ENCODE measurements around the gene PGLYRP2. TPM values are rescaled to one million over a fixed set of nuclear protein-coding genes. Genes with fewer than 3 reads are reported as not detected.

PGLYRP2 gene
- total RNA-seq, 4 donors from 2014 or later = not detected

DNA sequence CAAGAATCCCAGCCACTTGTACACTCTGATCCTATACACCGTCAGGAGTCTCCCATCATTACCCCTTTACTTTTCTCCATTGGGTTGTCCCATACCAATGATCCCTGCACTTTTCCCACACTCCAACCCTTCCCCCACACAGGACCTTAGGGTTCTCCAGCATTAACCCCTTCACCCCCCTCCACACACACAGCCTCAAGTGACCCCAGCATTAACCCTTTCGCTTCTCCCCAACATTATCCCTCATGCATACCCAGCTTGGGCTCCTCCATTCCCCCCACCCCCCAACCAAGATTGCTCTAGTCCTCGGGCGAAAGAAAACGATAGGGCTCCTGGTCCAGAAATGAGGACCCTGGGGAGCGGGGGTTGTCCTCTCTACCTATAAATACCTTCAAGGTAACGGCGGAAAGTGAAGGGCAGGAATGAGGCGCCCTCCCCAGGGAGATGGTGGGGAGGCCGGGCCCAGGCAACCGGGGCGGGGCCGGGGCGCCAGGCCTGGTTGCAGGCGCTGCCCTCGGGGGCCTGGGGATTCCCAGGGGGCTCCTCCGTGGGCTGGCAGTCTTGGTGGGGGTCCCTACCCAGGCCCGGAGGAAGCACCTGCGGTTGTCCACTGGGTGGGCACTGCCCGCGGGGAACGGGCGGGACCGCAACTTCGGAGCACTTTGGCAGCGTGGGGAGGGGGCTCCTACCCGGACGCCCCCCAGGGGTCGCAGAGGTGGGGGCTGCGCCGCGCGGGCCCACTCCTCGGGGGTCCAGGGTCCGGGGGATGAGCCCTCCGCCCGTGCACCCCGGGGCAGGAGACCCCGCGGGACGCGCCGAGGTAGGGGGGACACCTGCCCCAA, 30.3 kb downstream of the PGLYRP2 start:
- TF ChIP-seq, protein P1, sequence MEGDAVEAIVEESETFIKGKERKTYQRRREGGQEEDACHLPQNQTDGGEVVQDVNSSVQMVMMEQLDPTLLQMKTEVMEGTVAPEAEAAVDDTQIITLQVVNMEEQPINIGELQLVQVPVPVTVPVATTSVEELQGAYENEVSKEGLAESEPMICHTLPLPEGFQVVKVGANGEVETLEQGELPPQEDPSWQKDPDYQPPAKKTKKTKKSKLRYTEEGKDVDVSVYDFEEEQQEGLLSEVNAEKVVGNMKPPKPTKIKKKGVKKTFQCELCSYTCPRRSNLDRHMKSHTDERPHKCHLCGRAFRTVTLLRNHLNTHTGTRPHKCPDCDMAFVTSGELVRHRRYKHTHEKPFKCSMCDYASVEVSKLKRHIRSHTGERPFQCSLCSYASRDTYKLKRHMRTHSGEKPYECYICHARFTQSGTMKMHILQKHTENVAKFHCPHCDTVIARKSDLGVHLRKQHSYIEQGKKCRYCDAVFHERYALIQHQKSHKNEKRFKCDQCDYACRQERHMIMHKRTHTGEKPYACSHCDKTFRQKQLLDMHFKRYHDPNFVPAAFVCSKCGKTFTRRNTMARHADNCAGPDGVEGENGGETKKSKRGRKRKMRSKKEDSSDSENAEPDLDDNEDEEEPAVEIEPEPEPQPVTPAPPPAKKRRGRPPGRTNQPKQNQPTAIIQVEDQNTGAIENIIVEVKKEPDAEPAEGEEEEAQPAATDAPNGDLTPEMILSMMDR (IDR thresholded peaks at IDR 0.05) = no peak
- TF ChIP-seq EP300 (IDR thresholded peaks at IDR 0.05) = no peak
- no peak for TF ChIP-seq POLR2AphosphoS5 (IDR thresholded peaks at IDR 0.05)
- TF ChIP-seq POLR2A (IDR thresholded peaks at IDR 0.05; ENCODE audit: low read depth) = no peak
- peak overlapping the region; percentile 72 to 93 (median 78) for H3K4me3 ChIP-seq
- H3K27ac ChIP-seq (replicated peaks in 1 of 4) = peak overlapping the region; percentile 78 to 88 (median 88)
- peaks cover 0 to 36% (median 16%) of the 10 kb centered on the region in 4 donors for H3K36me3 ChIP-seq
- H3K27me3 ChIP-seq = peaks cover 0 to 3% (median 0%) of the 10 kb centered on the region in 4 donors
- H3K9me3 ChIP-seq = no peaks in the 10 kb centered on the region
- intact Hi-C loops (cut with DNase I) = no loop called here
- no peak for DNase-seq (ENCODE audit: extremely low spot score)
- peaks cover 31 to 53% (median 40%) of the 10 kb centered on the region in 4 donors for H3K4me1 ChIP-seq
- WGBS = 6% methylated on average over 16 of the region's 43 CpGs

DNA sequence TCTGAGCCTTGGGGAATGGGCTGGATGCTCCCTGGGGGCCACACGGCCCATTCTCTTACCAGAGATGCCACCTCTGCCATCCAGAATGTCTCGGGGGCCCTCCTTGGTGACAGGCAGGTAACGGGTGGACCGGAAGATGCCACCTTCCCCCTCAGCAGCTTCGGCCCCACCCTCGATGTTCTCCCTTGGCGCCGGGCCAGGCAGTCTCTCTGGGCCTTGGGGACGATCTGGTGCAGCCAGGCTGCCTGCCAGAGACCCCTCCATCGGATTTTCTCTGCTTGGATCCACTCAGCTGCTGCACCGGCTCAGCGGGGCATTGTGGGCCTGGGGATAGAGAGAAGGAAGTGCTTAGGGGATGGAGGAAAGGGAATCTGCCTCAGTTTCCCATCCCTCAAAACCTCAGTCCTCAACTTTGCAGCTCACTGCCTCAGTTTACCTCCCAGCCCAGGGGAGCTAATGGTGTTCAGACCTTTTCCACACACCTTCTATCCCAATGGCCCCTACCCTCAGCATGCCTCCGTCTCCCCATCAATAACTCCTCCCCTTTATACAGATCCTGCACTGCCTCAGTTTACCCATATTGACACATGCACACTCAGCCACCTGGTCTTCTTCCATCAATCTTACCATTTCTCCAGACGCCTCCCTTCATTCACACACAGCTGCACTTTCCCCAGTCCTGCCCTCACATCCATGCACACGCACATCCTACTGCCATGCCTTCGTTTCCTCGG, 31.1 kb downstream of the PGLYRP2 start:
- Histone ChIP-seq H3K27me3 (no peaks in the 10 kb centered on the region), H3K36me3 (peaks cover 0 to 36% (median 16%) of the 10 kb centered on the region in 4 donors), H3K9me3 (no peaks in the 10 kb centered on the region), H3K27ac (replicated peaks in 1 of 4) (peak overlapping the region; percentile 78 to 88 (median 88)), H3K4me3 (peak overlapping the region in 2 of 4 donors; percentile 72 to 85), H3K4me1 (peaks cover 23 to 46% (median 38%) of the 10 kb centered on the region in 4 donors)
- no peak for DNase-seq (ENCODE audit: extremely low spot score)
- intact Hi-C loops (cut with DNase I) = no loop called here
- WGBS = 58% methylated on average over 15 of the region's 17 CpGs
- TF ChIP-seq POLR2A (IDR thresholded peaks at IDR 0.05; ENCODE audit: low read depth) (no peak), POLR2AphosphoS5 (IDR thresholded peaks at IDR 0.05) (no peak), EP300 (IDR thresholded peaks at IDR 0.05) (no peak)
- TF ChIP-seq, protein P1 (IDR thresholded peaks at IDR 0.05) = no peak

DNA sequence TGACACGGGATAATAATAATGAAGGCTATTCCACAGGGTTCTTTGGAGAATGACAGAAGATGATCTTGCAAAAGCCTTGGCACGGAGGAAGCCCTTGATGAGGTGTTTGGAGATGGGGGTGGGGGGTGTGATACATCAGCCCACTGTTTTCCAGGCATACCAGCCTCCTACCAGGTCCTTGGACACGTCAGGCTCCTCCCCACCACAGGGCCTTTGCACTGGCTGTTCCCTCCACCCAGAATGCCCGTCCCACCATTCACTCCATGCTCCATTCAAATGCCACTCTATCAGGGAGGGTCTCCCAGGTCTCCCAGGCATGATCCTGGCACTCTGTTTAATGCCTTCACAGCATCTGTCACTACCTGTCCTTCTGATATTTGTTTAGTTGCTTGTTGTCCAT, 32.2 kb downstream of the PGLYRP2 start:
- WGBS = 78% methylated on average over 4 of the region's 4 CpGs
- Histone ChIP-seq H3K4me1 (peaks cover 11 to 34% (median 29%) of the 10 kb centered on the region in 4 donors), H3K4me3 (no peak overlapping the region), H3K9me3 (no peaks in the 10 kb centered on the region), H3K36me3 (peaks cover 0 to 36% (median 16%) of the 10 kb centered on the region in 4 donors), H3K27me3 (no peaks in the 10 kb centered on the region), H3K27ac (replicated peaks in 1 of 4) (no peak overlapping the region)
- no peak for TF ChIP-seq EP300 (IDR thresholded peaks at IDR 0.05)
- TF ChIP-seq POLR2AphosphoS5 (IDR thresholded peaks at IDR 0.05) = no peak
- TF ChIP-seq, protein P1 (IDR thresholded peaks at IDR 0.05) = no peak
- no peak for TF ChIP-seq POLR2A (IDR thresholded peaks at IDR 0.05; ENCODE audit: low read depth)
- DNase-seq (ENCODE audit: extremely low spot score) = no peak
- intact Hi-C loops (cut with DNase I) = no loop called here

DNA sequence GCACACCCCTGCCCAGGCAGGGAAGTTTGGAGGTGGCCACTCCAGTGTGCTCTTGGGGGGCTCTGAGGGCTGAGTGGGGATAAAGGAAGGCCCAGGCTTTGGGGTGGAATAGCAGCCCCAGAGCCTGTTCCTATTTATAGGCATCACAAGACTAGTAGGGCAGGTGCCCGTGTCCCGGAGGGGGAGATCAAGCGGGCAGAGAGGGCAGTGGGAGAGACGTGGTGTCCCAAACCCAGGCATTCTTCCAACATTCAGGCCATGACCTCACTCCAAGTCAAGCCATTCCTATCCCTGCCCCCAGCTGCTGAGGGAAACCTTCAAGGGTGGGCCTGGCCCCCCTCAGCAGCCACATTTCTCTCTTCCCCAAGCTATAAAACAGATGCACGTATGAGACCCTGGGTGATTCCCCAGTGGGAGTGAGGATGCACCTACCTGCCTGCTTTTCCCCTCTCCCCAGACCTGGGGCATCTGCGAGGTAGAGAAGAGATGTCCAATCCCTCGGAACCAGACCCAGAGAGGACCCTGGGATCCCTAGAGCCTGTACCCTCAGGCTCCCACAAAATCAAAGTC, 33.4 kb downstream of the PGLYRP2 start:
- DNase-seq (ENCODE audit: extremely low spot score) = no peak
- intact Hi-C loops (cut with DNase I) = no loop called here
- Histone ChIP-seq H3K36me3 (peaks cover 0 to 36% (median 16%) of the 10 kb centered on the region in 4 donors), H3K4me3 (no peak overlapping the region), H3K9me3 (no peaks in the 10 kb centered on the region), H3K27ac (replicated peaks in 1 of 4) (peak overlapping the region in 1 of 4 donors; percentile 14), H3K27me3 (no peaks in the 10 kb centered on the region), H3K4me1 (peaks cover 11 to 30% (median 26%) of the 10 kb centered on the region in 4 donors)
- WGBS = 49% methylated on average over 5 of the region's 7 CpGs
- TF ChIP-seq EP300 (IDR thresholded peaks at IDR 0.05) = no peak
- TF ChIP-seq POLR2AphosphoS5 (IDR thresholded peaks at IDR 0.05) = no peak
- TF ChIP-seq, protein P1 (IDR thresholded peaks at IDR 0.05) = no peak
- TF ChIP-seq POLR2A (IDR thresholded peaks at IDR 0.05; ENCODE audit: low read depth) = no peak

Measured in esophagus muscularis mucosa (tissue), 4 donors.